ENCODE data around the gene TMA7. TPM values are rescaled to one million over a fixed set of nuclear protein-coding genes. Genes with fewer than 3 reads are reported as not detected.

The TMA7 gene
- total and polyA plus RNA-seq, 2 of the 13 experiments (the other 11 are each of a cell fraction or from before 2014, with no cell fraction given) = 100 to 486 TPM

DNA sequence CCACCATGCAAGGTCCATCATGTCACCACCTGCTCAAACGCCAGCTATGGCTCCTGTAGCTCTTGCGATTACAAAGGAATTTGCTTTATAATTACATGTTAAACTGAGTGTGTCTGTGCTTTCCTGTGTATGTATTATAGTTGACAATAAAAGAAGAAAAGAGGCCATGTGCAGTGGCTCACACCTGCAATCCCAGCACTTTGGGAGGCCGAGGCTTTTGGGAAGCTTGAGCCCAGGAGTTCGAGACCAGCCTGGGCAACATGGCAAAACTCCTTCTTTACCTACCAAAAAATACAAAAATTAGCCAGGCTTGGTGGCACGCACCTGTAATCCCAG is 33.5 kb downstream of the TMA7 start (continued):
- TF ChIP-seq STAG1 (CRISPR knock-in tag; IDR thresholded peaks at IDR 0.05) (no peak), THRA (CRISPR knock-in tag; IDR thresholded peaks at IDR 0.05; ENCODE audit: borderline replicate concordance) (no peak), ZNF317 (CRISPR knock-in tag; IDR thresholded peaks at IDR 0.05) (peak; percentile 38; the same call in 1 of the 2 replicates), ZNF788 (CRISPR knock-in tag; IDR thresholded peaks at IDR 0.05; ENCODE audit: borderline replicate concordance) (no peak), RFX1 (IDR thresholded peaks at IDR 0.05) (no peak), FOSL2 (CRISPR knock-in tag; IDR thresholded peaks at IDR 0.05) (no peak), KMT2B (CRISPR knock-in tag; IDR thresholded peaks at IDR 0.05) (no peak), SALL1 (CRISPR knock-in tag; IDR thresholded peaks at IDR 0.05) (0 out of 2 replicates have a peak, but pooled peaks have one; percentile 1), ZNF180 (CRISPR knock-in tag; IDR thresholded peaks at IDR 0.05; ENCODE audit: borderline replicate concordance, low read depth) (no peak), ZNF546 (CRISPR knock-in tag; conservative IDR thresholded peaks at IDR 0.05) (no peak), ZNF3 (CRISPR knock-in tag; IDR thresholded peaks at IDR 0.05) (no peak), MED8 (CRISPR knock-in tag; IDR thresholded peaks at IDR 0.05; ENCODE audit: insufficient replicate concordance) (peak; percentile 16), CBX5 (CRISPR knock-in tag; IDR thresholded peaks at IDR 0.05; ENCODE audit: borderline replicate concordance) (no peak), NR2F6 (IDR thresholded peaks at IDR 0.05) (no peak), NR2F6 (CRISPR knock-in tag; IDR thresholded peaks at IDR 0.05) (no peak), ZEB1 (IDR thresholded peaks at IDR 0.05; ENCODE audit: insufficient replicate concordance, low read depth) (peak; percentile 11), PHF21A (CRISPR knock-in tag; IDR thresholded peaks at IDR 0.05) (no peak), ARHGAP35 (CRISPR knock-in tag; IDR thresholded peaks at IDR 0.05; ENCODE audit: borderline replicate concordance) (no peak), JARID2 (CRISPR knock-in tag; IDR thresholded peaks at IDR 0.05; ENCODE audit: insufficient replicate concordance) (no peak), NFYC (CRISPR knock-in tag; IDR thresholded peaks at IDR 0.05) (no peak), ZNF550 (CRISPR knock-in tag; IDR thresholded peaks at IDR 0.05; ENCODE audit: borderline replicate concordance) (no peak), SMARCE1 (IDR thresholded peaks at IDR 0.05; ENCODE audit: borderline replicate concordance) (no peak), EED (CRISPR knock-in tag; IDR thresholded peaks at IDR 0.05) (no peak), MIER3 (CRISPR knock-in tag; IDR thresholded peaks at IDR 0.05; ENCODE audit: borderline replicate concordance) (no peak), IKZF1 (IDR thresholded peaks at IDR 0.05) (no peak), NCOA1 (CRISPR knock-in tag; IDR thresholded peaks at IDR 0.05) (no peak), DMAP1 (CRISPR knock-in tag; IDR thresholded peaks at IDR 0.05) (no peak; the same call in 1 of the 2 replicates), ZNF17 (CRISPR knock-in tag; IDR thresholded peaks at IDR 0.05) (no peak), FOXK1 (CRISPR knock-in tag; IDR thresholded peaks at IDR 0.05; ENCODE audit: borderline replicate concordance, low read depth) (no peak)
- TF ChIP-seq, protein P1, sequence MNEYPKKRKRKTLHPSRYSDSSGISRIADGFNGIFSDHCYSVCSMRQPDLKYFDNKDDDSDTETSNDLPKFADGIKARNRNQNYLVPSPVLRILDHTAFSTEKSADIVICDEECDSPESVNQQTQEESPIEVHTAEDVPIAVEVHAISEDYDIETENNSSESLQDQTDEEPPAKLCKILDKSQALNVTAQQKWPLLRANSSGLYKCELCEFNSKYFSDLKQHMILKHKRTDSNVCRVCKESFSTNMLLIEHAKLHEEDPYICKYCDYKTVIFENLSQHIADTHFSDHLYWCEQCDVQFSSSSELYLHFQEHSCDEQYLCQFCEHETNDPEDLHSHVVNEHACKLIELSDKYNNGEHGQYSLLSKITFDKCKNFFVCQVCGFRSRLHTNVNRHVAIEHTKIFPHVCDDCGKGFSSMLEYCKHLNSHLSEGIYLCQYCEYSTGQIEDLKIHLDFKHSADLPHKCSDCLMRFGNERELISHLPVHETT (CRISPR knock-in tag; conservative IDR thresholded peaks at IDR 0.05) = no peak
- TF ChIP-seq, protein P2, sequence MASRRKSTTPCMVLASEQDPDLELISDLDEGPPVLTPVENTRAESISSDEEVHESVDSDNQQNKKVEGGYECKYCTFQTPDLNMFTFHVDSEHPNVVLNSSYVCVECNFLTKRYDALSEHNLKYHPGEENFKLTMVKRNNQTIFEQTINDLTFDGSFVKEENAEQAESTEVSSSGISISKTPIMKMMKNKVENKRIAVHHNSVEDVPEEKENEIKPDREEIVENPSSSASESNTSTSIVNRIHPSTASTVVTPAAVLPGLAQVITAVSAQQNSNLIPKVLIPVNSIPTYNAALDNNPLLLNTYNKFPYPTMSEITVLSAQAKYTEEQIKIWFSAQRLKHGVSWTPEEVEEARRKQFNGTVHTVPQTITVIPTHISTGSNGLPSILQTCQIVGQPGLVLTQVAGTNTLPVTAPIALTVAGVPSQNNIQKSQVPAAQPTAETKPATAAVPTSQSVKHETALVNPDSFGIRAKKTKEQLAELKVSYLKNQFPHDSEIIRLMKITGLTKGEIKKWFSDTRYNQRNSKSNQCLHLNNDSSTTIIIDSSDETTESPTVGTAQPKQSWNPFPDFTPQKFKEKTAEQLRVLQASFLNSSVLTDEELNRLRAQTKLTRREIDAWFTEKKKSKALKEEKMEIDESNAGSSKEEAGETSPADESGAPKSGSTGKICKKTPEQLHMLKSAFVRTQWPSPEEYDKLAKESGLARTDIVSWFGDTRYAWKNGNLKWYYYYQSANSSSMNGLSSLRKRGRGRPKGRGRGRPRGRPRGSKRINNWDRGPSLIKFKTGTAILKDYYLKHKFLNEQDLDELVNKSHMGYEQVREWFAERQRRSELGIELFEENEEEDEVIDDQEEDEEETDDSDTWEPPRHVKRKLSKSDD (CRISPR knock-in tag; IDR thresholded peaks at IDR 0.05; ENCODE audit: low read depth) = 0 out of 2 replicates have a peak, but pooled peaks have one; percentile 12
